Kidney (tissue), 14 donors: Measurements from ENCODE around the gene MCF2L. TPM values are rescaled to one million over a fixed set of nuclear protein-coding genes. Genes with fewer than 3 reads are reported as not detected.

Source experiments
- DNase-seq, 5 donors: peaks; one replicate each; pipeline ENCODE4 v3.0.0-alpha.2; 2013 to 2020
- FAIRE-seq: peaks from 2 replicates; lab custom pipeline; 2012; peaks lifted over from hg19 to GRCh38; lab: Jason Lieb, UNC
- H3K27ac ChIP-seq, 2 donors: one replicate each; pipeline ENCODE4 v1.7.0; 2013; ENCODE audit warnings: low read depth in 2 of 2, low read length in 2 of 2, inconsistent platforms in 1 of 2
- H3K27me3 ChIP-seq: one replicate; pipeline ENCODE4 v1.7.1; 2013; ENCODE audit warnings: low read length, inconsistent platforms; ENCODE audit not compliant: control insufficient read depth, insufficient read depth
- H3K36me3 ChIP-seq, 3 donors: one replicate each; pipeline versions ENCODE4 v1.7.0 to v1.7.1; 2013; ENCODE audit warnings: low read length in 3 of 3, control low read depth in 1 of 3, inconsistent platforms in 1 of 3; ENCODE audit not compliant: insufficient read depth in 3 of 3, control insufficient read depth in 2 of 3
- H3K4me1 ChIP-seq, 3 donors: one replicate each; pipeline versions ENCODE4 v1.7.0 to v1.7.1; 2013; ENCODE audit warnings: low read length in 3 of 3, inconsistent platforms in 1 of 3, low read depth in 1 of 3; ENCODE audit not compliant: control insufficient read depth in 2 of 3, insufficient read depth in 2 of 3
- H3K4me3 ChIP-seq, 3 donors: one replicate each; pipeline versions ENCODE4 v1.7.0 to v1.8.1; 2013; ENCODE audit warnings: low read length in 3 of 3, control low read depth in 1 of 3, inconsistent platforms in 1 of 3
- H3K9ac ChIP-seq, 3 donors: one replicate each; pipeline versions ENCODE4 v1.7.0 to v1.7.1; 2013; ENCODE audit warnings: low read length in 3 of 3, control low read depth in 1 of 3, inconsistent platforms in 1 of 3
- H3K9me3 ChIP-seq, 3 donors: one replicate each; pipeline versions ENCODE4 v1.7.0 to v1.7.1; 2013; ENCODE audit warnings: low read length in 3 of 3, control low read depth in 1 of 3, inconsistent platforms in 1 of 3; ENCODE audit not compliant: control insufficient read depth in 2 of 3, insufficient read depth in 1 of 3
- intact Hi-C: fragments of 100-400 bp; cut with DNase I; formaldehyde crosslinking; loops from one replicate; pipeline ENCODE4 v1.11.1; 2022
- polyA plus RNA-seq: library from polyadenylated mRNA; stranded (reverse); fragments of 350-450 nt; fragmentation: Illumina TruSeq; extraction: RNeasy Lipid Tissue Mini Kit (QIAGEN cat#74804); gene quantifications from one replicate; pipeline ENCODE4 v1.2.3, GENCODE V29; 2014; ENCODE audit warnings: low read depth, low replicate concordance; ENCODE audit not compliant: insufficient read depth
- total RNA-seq: library from RNA; stranded (reverse); fragmentation: NEBNext Ultra II Directional; extraction: Animal tissue kit (Norgen Biotek cat#: 25700); gene quantifications from one replicate; pipeline ENCODE4 v1.2.1, GENCODE V29; 2021
- TF ChIP-seq, protein P1 (sequence below): IDR thresholded peaks from 3 replicates; pipeline ENCODE4 v1.5.1; 2012; ENCODE audit warnings: mild to moderate bottlenecking, moderate library complexity, borderline replicate concordance; ENCODE audit not compliant: insufficient read depth; ENCODE audit errors: extremely low read depth
- donor health status: control.
- donor health status: control.
- donor health status: control.
- donor health status: control.
- donor health status: control.
- donor health status: DM: yes; HTN: yes; CAD: no.
- donor health status: Normal renal cell carcinoma (clear cell type).

The MCF2L gene
- total and polyA plus RNA-seq, 2 donors from 2014 or later = 12.1 to 61.9 TPM

- H3K9me3 ChIP-seq = no peaks in the 10 kb centered on the region
- no peak overlapping the region for H3K27ac ChIP-seq
- H3K9ac ChIP-seq = no peak overlapping the region
- H3K27me3 ChIP-seq = no peaks in the 10 kb centered on the region
- DNase-seq (peak in 1 of 5 donors; percentile 67), FAIRE-seq (no peak)
- TF ChIP-seq, protein P1, sequence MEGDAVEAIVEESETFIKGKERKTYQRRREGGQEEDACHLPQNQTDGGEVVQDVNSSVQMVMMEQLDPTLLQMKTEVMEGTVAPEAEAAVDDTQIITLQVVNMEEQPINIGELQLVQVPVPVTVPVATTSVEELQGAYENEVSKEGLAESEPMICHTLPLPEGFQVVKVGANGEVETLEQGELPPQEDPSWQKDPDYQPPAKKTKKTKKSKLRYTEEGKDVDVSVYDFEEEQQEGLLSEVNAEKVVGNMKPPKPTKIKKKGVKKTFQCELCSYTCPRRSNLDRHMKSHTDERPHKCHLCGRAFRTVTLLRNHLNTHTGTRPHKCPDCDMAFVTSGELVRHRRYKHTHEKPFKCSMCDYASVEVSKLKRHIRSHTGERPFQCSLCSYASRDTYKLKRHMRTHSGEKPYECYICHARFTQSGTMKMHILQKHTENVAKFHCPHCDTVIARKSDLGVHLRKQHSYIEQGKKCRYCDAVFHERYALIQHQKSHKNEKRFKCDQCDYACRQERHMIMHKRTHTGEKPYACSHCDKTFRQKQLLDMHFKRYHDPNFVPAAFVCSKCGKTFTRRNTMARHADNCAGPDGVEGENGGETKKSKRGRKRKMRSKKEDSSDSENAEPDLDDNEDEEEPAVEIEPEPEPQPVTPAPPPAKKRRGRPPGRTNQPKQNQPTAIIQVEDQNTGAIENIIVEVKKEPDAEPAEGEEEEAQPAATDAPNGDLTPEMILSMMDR = no peak
- H3K36me3 ChIP-seq = peaks cover 0 to 16% (median 12%) of the 10 kb centered on the region in 3 donors
- H3K4me3 ChIP-seq = no peak overlapping the region
- intact Hi-C loops = no loop called here
- peaks cover 0 to 2% (median 0%) of the 10 kb centered on the region in 3 donors for H3K4me1 ChIP-seq
These were observed 113.4 kb downstream of the MCF2L start for GRCh38 chr13:113082198-113083021.

GRCh38 chr13:113083022-113083373, 114.0 kb downstream of the MCF2L start:
- peaks cover 0 to 2% (median 0%) of the 10 kb centered on the region in 3 donors for H3K4me1 ChIP-seq
- DNase-seq = peak in 1 of 5 donors; percentile 26
- no peak overlapping the region for H3K27ac ChIP-seq
- TF ChIP-seq, protein P1 = no peak
- FAIRE-seq = no peak
- intact Hi-C loops = no loop called here
- no peaks in the 10 kb centered on the region for H3K27me3 ChIP-seq
- no peak overlapping the region for H3K4me3 ChIP-seq
- H3K9me3 ChIP-seq = no peaks in the 10 kb centered on the region
- H3K9ac ChIP-seq = no peak overlapping the region
- peaks cover 0 to 22% (median 14%) of the 10 kb centered on the region in 3 donors for H3K36me3 ChIP-seq

GRCh38 chr13:113083402-113084061, 114.5 kb downstream of the MCF2L start:
- Histone ChIP-seq H3K9me3 (no peaks in the 10 kb centered on the region), H3K36me3 (peaks cover 0 to 23% (median 16%) of the 10 kb centered on the region in 3 donors), H3K4me1 (peaks cover 0 to 2% (median 0%) of the 10 kb centered on the region in 3 donors), H3K27ac (no peak overlapping the region), H3K9ac (no peak overlapping the region), H3K27me3 (no peaks in the 10 kb centered on the region), H3K4me3 (no peak overlapping the region)
- TF ChIP-seq, protein P1 = no peak
- intact Hi-C loops = no loop called here
- peak in 1 of 5 donors; percentile 64 for DNase-seq
- no peak for FAIRE-seq
